Measurements from ENCODE around the gene FAM184A. TPM values are rescaled to one million over a fixed set of nuclear protein-coding genes. Genes with fewer than 3 reads are reported as not detected.

Gene FAM184A
- total and polyA plus RNA-seq, 2 of the 13 experiments (the other 11 are each of a cell fraction or from before 2014, with no cell fraction given), result 7.0 to 18.0 TPM

DNA sequence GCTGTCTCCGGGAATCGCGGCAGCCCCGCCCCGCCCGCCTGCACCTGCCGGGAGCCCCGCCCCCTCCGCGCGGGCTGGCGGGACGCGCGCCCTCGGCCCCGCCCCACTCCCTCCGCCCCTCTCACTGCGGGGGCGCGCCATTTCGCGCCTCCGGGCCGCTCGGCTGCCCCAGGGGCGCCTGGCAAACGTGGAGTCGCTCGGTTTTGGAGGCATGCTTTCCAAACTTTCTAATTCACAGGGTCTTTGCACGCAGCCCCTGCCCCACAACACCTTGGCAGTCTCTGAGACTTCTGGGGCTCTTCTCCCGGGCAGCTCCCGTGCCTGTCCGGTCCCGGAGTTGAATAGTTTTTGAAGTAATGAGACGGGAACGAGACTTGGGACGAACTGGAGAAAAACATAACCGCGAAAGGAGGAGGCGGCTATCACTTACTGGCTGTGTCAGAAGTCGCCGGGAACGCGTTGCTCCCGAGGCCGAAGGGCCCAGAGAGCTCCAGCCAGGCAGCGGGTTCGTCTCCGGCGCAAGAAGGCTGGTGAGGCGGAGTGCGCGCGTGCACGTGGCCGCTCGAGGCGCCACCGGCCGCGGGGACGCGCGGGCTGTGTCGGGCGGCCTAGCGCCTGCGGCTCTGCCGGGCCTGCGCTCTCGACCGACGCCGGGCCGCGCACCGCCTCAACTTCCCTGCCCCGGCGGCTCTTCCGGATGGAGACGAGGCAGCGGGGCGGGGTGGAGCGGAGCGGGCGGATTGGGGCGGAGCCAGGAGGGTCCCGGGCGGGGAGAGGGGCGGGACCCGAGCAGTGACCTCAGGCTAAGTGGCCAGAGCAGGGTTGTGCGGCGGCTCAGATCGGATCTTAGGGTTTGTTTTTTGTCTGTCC is 143.8 kb downstream of the FAM184A start, which contains the start of gene MCM9 (continued):
- TF ChIP-seq SETDB1 (CRISPR knock-in tag; IDR thresholded peaks at IDR 0.05; ENCODE audit: borderline replicate concordance), result no peak
- TF ChIP-seq SRSF9 (IDR thresholded peaks at IDR 0.05; ENCODE audit: borderline replicate concordance, insufficient read depth, low read depth, low read length, poor library complexity, severe bottlenecking), result no peak
- TF ChIP-seq, protein P1, sequence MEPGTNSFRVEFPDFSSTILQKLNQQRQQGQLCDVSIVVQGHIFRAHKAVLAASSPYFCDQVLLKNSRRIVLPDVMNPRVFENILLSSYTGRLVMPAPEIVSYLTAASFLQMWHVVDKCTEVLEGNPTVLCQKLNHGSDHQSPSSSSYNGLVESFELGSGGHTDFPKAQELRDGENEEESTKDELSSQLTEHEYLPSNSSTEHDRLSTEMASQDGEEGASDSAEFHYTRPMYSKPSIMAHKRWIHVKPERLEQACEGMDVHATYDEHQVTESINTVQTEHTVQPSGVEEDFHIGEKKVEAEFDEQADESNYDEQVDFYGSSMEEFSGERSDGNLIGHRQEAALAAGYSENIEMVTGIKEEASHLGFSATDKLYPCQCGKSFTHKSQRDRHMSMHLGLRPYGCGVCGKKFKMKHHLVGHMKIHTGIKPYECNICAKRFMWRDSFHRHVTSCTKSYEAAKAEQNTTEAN (CRISPR knock-in tag; conservative IDR thresholded peaks at IDR 0.05), result peak; percentile 72
- TF ChIP-seq HES4 (CRISPR knock-in tag; IDR thresholded peaks at IDR 0.05; ENCODE audit: borderline replicate concordance), result peak; percentile 90
- peak; percentile 82; the same call in 1 of the 2 replicates for TF ChIP-seq TBX3 (IDR thresholded peaks at IDR 0.05; ENCODE audit: borderline replicate concordance)
- peak; percentile 87 for TF ChIP-seq ETV5 (CRISPR knock-in tag; IDR thresholded peaks at IDR 0.05; ENCODE audit: borderline replicate concordance)
- 0 out of 2 replicates have a peak, but pooled peaks have one; percentile 23 for TF ChIP-seq ZNF550 (CRISPR knock-in tag; IDR thresholded peaks at IDR 0.05; ENCODE audit: borderline replicate concordance)
- TF ChIP-seq ZNF777 (CRISPR knock-in tag; IDR thresholded peaks at IDR 0.05), result peak; percentile 78
- 0 out of 2 replicates have a peak, but pooled peaks have one; percentile 8 for TF ChIP-seq SIX1 (CRISPR knock-in tag; IDR thresholded peaks at IDR 0.05; ENCODE audit: borderline replicate concordance)
- no peak for TF ChIP-seq NAIF1 (CRISPR knock-in tag; IDR thresholded peaks at IDR 0.05; ENCODE audit: borderline replicate concordance)
- TF ChIP-seq ZNF891 (CRISPR knock-in tag; IDR thresholded peaks at IDR 0.05), result peak; percentile 95
- TF ChIP-seq ZNF331 (CRISPR knock-in tag; IDR thresholded peaks at IDR 0.05), result peak; percentile 71
- no peak for TF ChIP-seq HDAC6 (IDR thresholded peaks at IDR 0.05; ENCODE audit: low read depth, low read length)
- TF ChIP-seq, protein P2, sequence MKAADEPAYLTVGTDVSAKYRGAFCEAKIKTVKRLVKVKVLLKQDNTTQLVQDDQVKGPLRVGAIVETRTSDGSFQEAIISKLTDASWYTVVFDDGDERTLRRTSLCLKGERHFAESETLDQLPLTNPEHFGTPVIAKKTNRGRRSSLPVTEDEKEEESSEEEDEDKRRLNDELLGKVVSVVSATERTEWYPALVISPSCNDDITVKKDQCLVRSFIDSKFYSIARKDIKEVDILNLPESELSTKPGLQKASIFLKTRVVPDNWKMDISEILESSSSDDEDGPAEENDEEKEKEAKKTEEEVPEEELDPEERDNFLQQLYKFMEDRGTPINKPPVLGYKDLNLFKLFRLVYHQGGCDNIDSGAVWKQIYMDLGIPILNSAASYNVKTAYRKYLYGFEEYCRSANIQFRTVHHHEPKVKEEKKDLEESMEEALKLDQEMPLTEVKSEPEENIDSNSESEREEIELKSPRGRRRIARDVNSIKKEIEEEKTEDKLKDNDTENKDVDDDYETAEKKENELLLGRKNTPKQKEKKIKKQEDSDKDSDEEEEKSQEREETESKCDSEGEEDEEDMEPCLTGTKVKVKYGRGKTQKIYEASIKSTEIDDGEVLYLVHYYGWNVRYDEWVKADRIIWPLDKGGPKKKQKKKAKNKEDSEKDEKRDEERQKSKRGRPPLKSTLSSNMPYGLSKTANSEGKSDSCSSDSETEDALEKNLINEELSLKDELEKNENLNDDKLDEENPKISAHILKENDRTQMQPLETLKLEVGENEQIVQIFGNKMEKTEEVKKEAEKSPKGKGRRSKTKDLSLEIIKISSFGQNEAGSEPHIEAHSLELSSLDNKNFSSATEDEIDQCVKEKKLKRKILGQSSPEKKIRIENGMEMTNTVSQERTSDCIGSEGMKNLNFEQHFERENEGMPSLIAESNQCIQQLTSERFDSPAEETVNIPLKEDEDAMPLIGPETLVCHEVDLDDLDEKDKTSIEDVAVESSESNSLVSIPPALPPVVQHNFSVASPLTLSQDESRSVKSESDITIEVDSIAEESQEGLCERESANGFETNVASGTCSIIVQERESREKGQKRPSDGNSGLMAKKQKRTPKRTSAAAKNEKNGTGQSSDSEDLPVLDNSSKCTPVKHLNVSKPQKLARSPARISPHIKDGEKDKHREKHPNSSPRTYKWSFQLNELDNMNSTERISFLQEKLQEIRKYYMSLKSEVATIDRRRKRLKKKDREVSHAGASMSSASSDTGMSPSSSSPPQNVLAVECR (CRISPR knock-in tag; IDR thresholded peaks at IDR 0.05; ENCODE audit: borderline replicate concordance), result peak; percentile 94
- TF ChIP-seq DNMT1 (CRISPR knock-in tag; IDR thresholded peaks at IDR 0.05), result peak; percentile 85
- TF ChIP-seq, protein P3, sequence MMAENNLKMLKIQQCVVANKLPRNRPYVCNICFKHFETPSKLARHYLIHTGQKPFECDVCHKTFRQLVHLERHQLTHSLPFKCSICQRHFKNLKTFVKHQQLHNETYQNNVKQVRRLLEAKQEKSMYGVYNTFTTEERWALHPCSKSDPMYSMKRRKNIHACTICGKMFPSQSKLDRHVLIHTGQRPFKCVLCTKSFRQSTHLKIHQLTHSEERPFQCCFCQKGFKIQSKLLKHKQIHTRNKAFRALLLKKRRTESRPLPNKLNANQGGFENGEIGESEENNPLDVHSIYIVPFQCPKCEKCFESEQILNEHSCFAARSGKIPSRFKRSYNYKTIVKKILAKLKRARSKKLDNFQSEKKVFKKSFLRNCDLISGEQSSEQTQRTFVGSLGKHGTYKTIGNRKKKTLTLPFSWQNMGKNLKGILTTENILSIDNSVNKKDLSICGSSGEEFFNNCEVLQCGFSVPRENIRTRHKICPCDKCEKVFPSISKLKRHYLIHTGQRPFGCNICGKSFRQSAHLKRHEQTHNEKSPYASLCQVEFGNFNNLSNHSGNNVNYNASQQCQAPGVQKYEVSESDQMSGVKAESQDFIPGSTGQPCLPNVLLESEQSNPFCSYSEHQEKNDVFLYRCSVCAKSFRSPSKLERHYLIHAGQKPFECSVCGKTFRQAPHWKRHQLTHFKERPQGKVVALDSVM (CRISPR knock-in tag; IDR thresholded peaks at IDR 0.05), result no peak
- no peak for TF ChIP-seq THYN1 (CRISPR knock-in tag; IDR thresholded peaks at IDR 0.05; ENCODE audit: borderline replicate concordance, low read depth)
- peak; percentile 92 for TF ChIP-seq ZNF616 (CRISPR knock-in tag; IDR thresholded peaks at IDR 0.05; ENCODE audit: low read depth)
- TF ChIP-seq ZNF781 (CRISPR knock-in tag; IDR thresholded peaks at IDR 0.05; ENCODE audit: borderline replicate concordance, not compliant biosample characterization), result no peak
- no peak for TF ChIP-seq MTA3 (CRISPR knock-in tag; IDR thresholded peaks at IDR 0.05)
